H9 (cell line): ENCODE results near the gene MTG1. TPM values are rescaled to one million over a fixed set of nuclear protein-coding genes. Genes with fewer than 3 reads are reported as not detected.

Source experiments
- DNase-seq: peaks from one replicate; pipeline ENCODE4 v3.0.0-alpha.2; 2017
- H2AFZ ChIP-seq: one replicate; pipeline ENCODE4 v1.6.1; 2013; ENCODE audit warnings: mild to moderate bottlenecking, low read length, control low read depth, moderate library complexity
- H2AK5ac ChIP-seq: 2 replicates; pipeline ENCODE4 v1.6.1; 2013; ENCODE audit warnings: low read length, control low read depth, mixed read lengths; ENCODE audit not compliant: insufficient read length
- H2BK120ac ChIP-seq: one replicate; pipeline ENCODE4 v1.6.1; 2013; ENCODE audit warnings: low read depth, mild to moderate bottlenecking, low read length, control low read depth, inconsistent platforms; ENCODE audit not compliant: poor library complexity, severe bottlenecking
- H2BK12ac ChIP-seq: 2 replicates; pipeline ENCODE4 v1.6.1; 2013; ENCODE audit warnings: low read length, control low read depth, mixed read lengths, low read depth; ENCODE audit not compliant: insufficient read length
- H2BK15ac ChIP-seq: 2 replicates; pipeline ENCODE4 v1.6.1; 2013; ENCODE audit warnings: low read depth, low read length, control low read depth
- H2BK20ac ChIP-seq: one replicate; pipeline ENCODE4 v1.6.1; 2013; ENCODE audit warnings: low read depth, mild to moderate bottlenecking, low read length, control low read depth, inconsistent platforms; ENCODE audit not compliant: poor library complexity, severe bottlenecking
- H2BK5ac ChIP-seq: 2 replicates; pipeline ENCODE4 v1.6.1; 2013; ENCODE audit warnings: low read length, control low read depth, mixed read lengths; ENCODE audit not compliant: insufficient read length
- H3K14ac ChIP-seq: 2 replicates; pipeline ENCODE4 v1.6.1; 2013; ENCODE audit warnings: low read length, control low read depth; ENCODE audit not compliant: insufficient read depth
- H3K18ac ChIP-seq: 2 replicates; pipeline ENCODE4 v1.6.1; 2013; ENCODE audit warnings: low read depth, mild to moderate bottlenecking, mixed read lengths, low read length, control low read depth; ENCODE audit not compliant: insufficient read length
- H3K23ac ChIP-seq: 2 replicates; pipeline ENCODE4 v1.6.1; 2013; ENCODE audit warnings: low read length, control low read depth, mixed read lengths, low read depth; ENCODE audit not compliant: insufficient read length
- H3K23me2 ChIP-seq: 2 replicates; pipeline ENCODE4 v1.6.1; 2013; ENCODE audit warnings: low read depth, mild to moderate bottlenecking, mixed read lengths, low read length, control low read depth; ENCODE audit not compliant: insufficient read length, poor library complexity, severe bottlenecking
- H3K27ac ChIP-seq: 2 replicates; pipeline ENCODE4 v1.5.1; 2013; ENCODE audit warnings: low read length, control low read depth, mixed read lengths, low read depth; ENCODE audit not compliant: insufficient read length
- H3K27me3 ChIP-seq: 2 replicates; pipeline ENCODE4 v1.6.1; 2013; ENCODE audit warnings: low read length, control low read depth, inconsistent platforms; ENCODE audit not compliant: insufficient read depth
- H3K4ac ChIP-seq: 2 replicates; pipeline ENCODE4 v1.6.1; 2013; ENCODE audit warnings: low read depth, mild to moderate bottlenecking, control low read depth, inconsistent platforms, low read length, moderate library complexity
- H3K4me1 ChIP-seq: 2 replicates; pipeline ENCODE4 v1.6.1; 2013; ENCODE audit warnings: low read length, control low read depth, inconsistent platforms; ENCODE audit not compliant: insufficient read depth
- H3K4me2 ChIP-seq: 2 replicates; pipeline ENCODE4 v1.6.1; 2013; ENCODE audit warnings: low read length, control low read depth, mixed read lengths; ENCODE audit not compliant: insufficient read length, insufficient read depth
- H3K56ac ChIP-seq: 2 replicates; pipeline ENCODE4 v1.6.1; 2013; ENCODE audit warnings: low read depth, mild to moderate bottlenecking, mixed read lengths, low read length, control low read depth; ENCODE audit not compliant: insufficient read length
- H3K79me1 ChIP-seq: 2 replicates; pipeline ENCODE4 v1.6.1; 2013; ENCODE audit warnings: low read depth, mild to moderate bottlenecking, moderate library complexity, low read length, control low read depth, inconsistent platforms; ENCODE audit not compliant: insufficient read depth, poor library complexity, severe bottlenecking
- H3K79me2 ChIP-seq: 2 replicates; pipeline ENCODE4 v1.6.1; 2013; ENCODE audit warnings: low read length, control low read depth, inconsistent platforms; ENCODE audit not compliant: insufficient read depth
- H3K9ac ChIP-seq: 2 replicates; pipeline ENCODE4 v1.6.1; 2013; ENCODE audit warnings: low read length, control low read depth, mixed read lengths; ENCODE audit not compliant: insufficient read length; ENCODE audit errors: extremely low read depth
- H3K9me3 ChIP-seq: one replicate; pipeline ENCODE4 v1.6.1; 2013; ENCODE audit warnings: low read depth, low read length, inconsistent platforms; ENCODE audit not compliant: control insufficient read depth
- H3T11ph ChIP-seq: one replicate; pipeline ENCODE4 v1.6.1; 2013; ENCODE audit warnings: mild to moderate bottlenecking, low read length, control low read depth, inconsistent platforms
- H4K20me1 ChIP-seq: one replicate; pipeline ENCODE4 v1.6.1; 2013; ENCODE audit not compliant: control insufficient read depth, insufficient read length, insufficient read depth
- H4K5ac ChIP-seq: 2 replicates; pipeline ENCODE4 v1.6.1; 2013; ENCODE audit warnings: low read depth, mild to moderate bottlenecking, mixed read lengths, low read length, control low read depth; ENCODE audit not compliant: insufficient read length
- H4K8ac ChIP-seq: replicated peaks from 2 replicates; pipeline ENCODE4 v1.6.1; 2013; ENCODE audit warnings: low read length, control low read depth, mixed read lengths, low read depth; ENCODE audit not compliant: insufficient read length
- H4K91ac ChIP-seq: 2 replicates; pipeline ENCODE4 v1.6.1; 2013; ENCODE audit warnings: low read depth, mild to moderate bottlenecking, moderate library complexity, mixed read lengths, low read length, control low read depth; ENCODE audit not compliant: insufficient read length
- H3K27ac Mint-ChIP-seq, 3 experiments: 2 replicates in 2 of 3; 3 replicates in 1 of 3; pipeline ENCODE4 v1.8.0; 2020 to 2021; ENCODE audit warnings: mixed read lengths in 3 of 3, mild to moderate bottlenecking in 1 of 3, moderate library complexity in 1 of 3
- H3K27me3 Mint-ChIP-seq: 2 replicates; pipeline ENCODE4 v1.8.0; 2021; ENCODE audit warnings: low read depth, mild to moderate bottlenecking, moderate library complexity, mixed read lengths
- H3K36me3 Mint-ChIP-seq, 3 experiments: 2 replicates in 2 of 3; 3 replicates in 1 of 3; pipeline ENCODE4 v1.8.0; 2020 to 2021; ENCODE audit warnings: low read depth in 3 of 3, mixed read lengths in 3 of 3; ENCODE audit not compliant: insufficient read depth in 1 of 3
- H3K4me1 Mint-ChIP-seq, 2 experiments: 2 replicates each; pipeline ENCODE4 v1.8.0; 2020; ENCODE audit warnings: mixed read lengths in 2 of 2
- H3K4me3 Mint-ChIP-seq, 2 experiments: 2 replicates in 1 of 2; 3 replicates in 1 of 2; pipeline ENCODE4 v1.8.0; 2020 to 2021; ENCODE audit warnings: mild to moderate bottlenecking in 2 of 2, mixed read lengths in 2 of 2, moderate library complexity in 1 of 2
- H3K9me3 Mint-ChIP-seq, 2 experiments: 2 replicates in 1 of 2; 3 replicates in 1 of 2; pipeline ENCODE4 v1.8.0; 2020; ENCODE audit warnings: mild to moderate bottlenecking in 2 of 2, mixed read lengths in 2 of 2, moderate library complexity in 1 of 2
- CTCF ChIP-seq: fragments of 200-600 bp; sonication (generic); conservative IDR thresholded peaks from 3 replicates; pipeline ENCODE4 v1.8.0; 2021; ENCODE audit warnings: antibody characterized with exemption, mild to moderate bottlenecking
- WGBS: extraction: QIAGEN DNeasy Blood & Tissue Kit; methylation state at CpG from one replicate; pipeline ENCODE4 v1.1.7; 2013; ENCODE audit warnings: missing lambda C conversion rate, low lambda C conversion rate, mixed read lengths; ENCODE audit not compliant: insufficient read length; ENCODE audit errors: extremely low coverage; 5-methylcytosine and 5-hydroxymethylcytosine counted together
- total RNA-seq: library from RNA; stranded (reverse); gene quantifications from 2 replicates; pipeline ENCODE4 v1.2.1, GENCODE V29; 2021

Gene MTG1
- total RNA-seq, 1 experiment from 2014 or later, result 65.3 TPM

DNA sequence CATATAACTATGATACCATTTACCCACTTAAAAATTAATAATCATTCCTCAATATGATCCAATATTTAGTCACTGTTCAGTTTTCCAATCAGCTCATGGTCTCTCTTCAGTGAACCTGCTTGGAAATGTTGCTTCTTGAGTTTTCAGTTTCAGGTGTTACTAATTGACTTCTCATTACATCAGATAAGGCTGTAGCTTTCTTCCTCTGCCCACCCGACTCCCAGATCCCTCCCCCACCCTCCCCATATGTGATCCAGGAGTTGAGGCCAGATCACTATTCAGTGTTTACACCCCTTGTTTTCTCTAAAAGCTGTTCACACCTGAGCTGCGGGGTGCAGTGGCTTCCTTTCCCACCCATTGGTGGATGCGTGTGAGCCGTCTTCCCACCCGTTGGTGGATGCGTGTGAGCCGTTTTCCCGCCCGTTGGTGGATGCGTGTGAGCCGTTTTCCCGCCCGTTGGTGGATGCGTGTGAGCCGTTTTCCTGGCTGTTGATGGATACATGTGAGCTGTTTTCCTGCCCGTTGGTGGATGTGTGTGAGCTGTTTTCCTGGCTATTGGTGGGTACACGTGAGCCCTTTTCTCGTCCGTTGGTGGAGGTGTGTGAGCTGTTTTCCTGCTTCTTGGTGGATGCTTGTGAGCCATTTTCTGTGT, 3.2 kb upstream of the MTG1 start:
- H4K8ac ChIP-seq, result no peak overlapping the region
- no peak overlapping the region for H2BK12ac ChIP-seq
- no peak overlapping the region for H3K27ac Mint-ChIP-seq
- no peak overlapping the region for H3K4ac ChIP-seq
- WGBS, result no CpG with 5 or more reads among the region's 19 CpGs
- H3K27me3 Mint-ChIP-seq, result no peaks in the 10 kb centered on the region
- no peak overlapping the region for H3K14ac ChIP-seq
- H3K9me3 Mint-ChIP-seq, result no peaks in the 10 kb centered on the region; a peak in 1 of 5 replicates
- H4K5ac ChIP-seq, result no peak overlapping the region
- no peak overlapping the region for H4K91ac ChIP-seq
- no peak for DNase-seq
- H3K27ac ChIP-seq, result no peak overlapping the region
- H3K9ac ChIP-seq, result no peak overlapping the region
- no peak overlapping the region for H2BK15ac ChIP-seq
- no peak overlapping the region for H3T11ph ChIP-seq
- H3K18ac ChIP-seq, result no peak overlapping the region
- H3K36me3 Mint-ChIP-seq, result peaks cover 5 to 8% (median 7%) of the 10 kb centered on the region in 3 experiments; a peak in 6 of 7 replicates
- no peak overlapping the region for H2AFZ ChIP-seq
- no peak overlapping the region for H2BK5ac ChIP-seq
- TF ChIP-seq CTCF, result no peak
- no peak overlapping the region for H2BK20ac ChIP-seq
- H4K20me1 ChIP-seq, result no peaks in the 10 kb centered on the region
- no peak overlapping the region for H3K4me2 ChIP-seq
- peaks cover 9 to 12% of the 10 kb centered on the region in 2 experiments for H3K4me1 Mint-ChIP-seq
- no peak overlapping the region for H3K56ac ChIP-seq
- no peak overlapping the region for H2BK120ac ChIP-seq
- no peak overlapping the region for H3K23ac ChIP-seq
- no peak overlapping the region for H3K4me3 Mint-ChIP-seq
- no peaks in the 10 kb centered on the region for H3K27me3 ChIP-seq
- H3K23me2 ChIP-seq, result peaks cover 5% of the 10 kb centered on the region
- H3K4me1 ChIP-seq, result no peaks in the 10 kb centered on the region
- H3K79me2 ChIP-seq, result peaks cover 3% of the 10 kb centered on the region; the same call in 1 of the 2 replicates
- H2AK5ac ChIP-seq, result no peak overlapping the region
- no peaks in the 10 kb centered on the region for H3K9me3 ChIP-seq
- H3K79me1 ChIP-seq, result peaks cover 4% of the 10 kb centered on the region
